HUES48 (cell line): ENCODE measurements around the gene NFATC4.

Experiments used
- H3K27ac ChIP-seq: one replicate; pipeline ENCODE4 v1.7.0; 2013; ENCODE audit warnings: low read depth, low read length, inconsistent platforms
- H3K27me3 ChIP-seq: 2 replicates; pipeline ENCODE4 v1.6.1; 2013; ENCODE audit warnings: mild to moderate bottlenecking, low read length; ENCODE audit not compliant: control insufficient read depth, insufficient read depth
- H3K36me3 ChIP-seq: 2 replicates; pipeline ENCODE4 v1.6.1; 2013; ENCODE audit warnings: low read length; ENCODE audit not compliant: control insufficient read depth, insufficient read depth
- H3K4me1 ChIP-seq: 2 replicates; pipeline ENCODE4 v1.6.1; 2013; ENCODE audit warnings: mild to moderate bottlenecking, low read length; ENCODE audit not compliant: control insufficient read depth, insufficient read depth
- H3K4me3 ChIP-seq: 2 replicates; pipeline ENCODE4 v1.5.1; 2013; ENCODE audit warnings: mild to moderate bottlenecking, low read depth, low read length
- H3K9ac ChIP-seq: 2 replicates; pipeline ENCODE4 v1.6.1; 2013; ENCODE audit warnings: mild to moderate bottlenecking, low read depth, low read length, moderate library complexity
- H3K9me3 ChIP-seq: 2 replicates; pipeline ENCODE4 v1.6.1; 2013; ENCODE audit warnings: low read length; ENCODE audit not compliant: control insufficient read depth, insufficient read depth

NFATC4 gene

DNA sequence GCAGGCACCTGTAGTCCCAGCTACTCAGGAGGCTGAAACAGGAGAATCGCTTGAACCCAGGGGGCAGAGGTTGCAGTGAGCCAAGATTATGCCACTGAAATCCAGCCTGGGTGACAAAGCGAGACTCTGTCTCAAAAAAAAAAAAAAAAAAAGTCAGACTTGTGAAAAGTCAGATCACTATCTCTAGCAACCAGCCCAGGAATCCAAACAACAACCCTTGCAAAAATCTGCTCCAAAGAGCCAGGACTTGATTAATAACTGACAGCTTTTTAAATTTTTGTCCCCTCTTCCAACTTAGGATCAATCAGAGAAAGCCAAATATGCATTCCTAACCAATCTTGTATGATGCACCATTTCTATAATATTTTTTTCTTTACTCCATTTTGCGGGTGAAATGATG is 7.7 kb upstream of the NFATC4 start:
- Histone ChIP-seq H3K36me3 (no peaks in the 10 kb centered on the region), H3K27ac (no peak overlapping the region), H3K9ac (no peak overlapping the region), H3K4me1 (no peaks in the 10 kb centered on the region), H3K4me3 (no peak overlapping the region), H3K27me3 (peaks cover 16% of the 10 kb centered on the region), H3K9me3 (no peaks in the 10 kb centered on the region)

DNA sequence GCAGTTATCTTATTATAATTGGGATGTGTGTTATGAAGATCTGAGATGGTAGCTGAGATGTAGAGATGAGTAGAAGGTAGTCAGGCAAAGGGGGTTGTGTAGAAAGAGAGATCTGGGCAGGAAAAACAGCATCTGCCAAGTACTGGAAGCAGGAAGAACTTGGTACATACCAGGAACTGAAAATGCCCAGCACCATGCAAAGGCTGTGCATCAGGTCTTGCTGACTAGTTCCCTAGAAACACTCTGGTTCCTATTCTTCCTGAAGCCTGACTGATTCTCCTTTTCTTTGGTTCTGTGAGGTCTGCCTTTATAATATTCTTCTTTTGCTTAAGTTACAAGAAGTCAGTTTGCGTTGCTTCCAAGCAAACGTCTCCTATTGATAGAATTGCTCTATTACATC is 6.7 kb upstream of the NFATC4 start:
- no peaks in the 10 kb centered on the region for H3K4me1 ChIP-seq
- no peak overlapping the region for H3K27ac ChIP-seq
- no peaks in the 10 kb centered on the region for H3K36me3 ChIP-seq
- peaks cover 16% of the 10 kb centered on the region for H3K27me3 ChIP-seq
- H3K9me3 ChIP-seq, result no peaks in the 10 kb centered on the region
- H3K9ac ChIP-seq, result no peak overlapping the region
- H3K4me3 ChIP-seq, result no peak overlapping the region

DNA sequence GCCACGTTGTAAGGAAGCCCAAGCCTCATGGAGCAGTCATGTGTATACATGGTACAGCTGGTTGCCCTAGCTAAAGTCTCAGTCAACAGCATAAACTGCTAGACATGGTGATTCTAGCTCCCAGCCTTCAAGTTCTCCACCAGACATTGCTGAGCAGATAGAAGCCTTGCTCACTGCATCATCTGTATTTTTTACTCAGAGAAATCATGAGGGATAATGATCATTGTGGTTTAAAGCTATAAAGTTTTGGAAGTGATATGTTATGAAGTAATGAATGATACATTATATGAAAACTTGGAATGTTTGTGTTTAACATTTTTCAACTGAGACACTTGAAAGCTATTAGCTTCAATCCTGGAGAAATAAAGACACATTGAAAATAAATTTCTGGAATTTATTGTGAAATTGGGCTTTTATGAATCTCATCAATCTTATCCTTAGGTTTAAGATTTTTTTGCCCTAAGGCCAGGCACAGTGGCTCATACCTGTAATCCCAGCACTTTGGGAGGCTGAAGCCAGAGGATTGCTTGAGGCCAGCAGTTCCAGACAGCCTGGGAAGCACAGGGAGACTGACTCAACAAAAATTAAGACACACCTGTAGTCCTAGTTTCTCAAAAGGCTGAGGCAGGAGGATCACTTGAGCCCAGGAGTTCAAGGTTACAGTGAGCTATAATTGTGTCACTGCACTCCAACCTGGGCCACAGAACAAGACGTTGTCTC is 5.6 kb upstream of the NFATC4 start:
- Histone ChIP-seq H3K27me3 (peaks cover 16% of the 10 kb centered on the region), H3K4me3 (no peak overlapping the region), H3K9me3 (no peaks in the 10 kb centered on the region), H3K9ac (no peak overlapping the region), H3K27ac (no peak overlapping the region), H3K36me3 (no peaks in the 10 kb centered on the region), H3K4me1 (no peaks in the 10 kb centered on the region)

DNA sequence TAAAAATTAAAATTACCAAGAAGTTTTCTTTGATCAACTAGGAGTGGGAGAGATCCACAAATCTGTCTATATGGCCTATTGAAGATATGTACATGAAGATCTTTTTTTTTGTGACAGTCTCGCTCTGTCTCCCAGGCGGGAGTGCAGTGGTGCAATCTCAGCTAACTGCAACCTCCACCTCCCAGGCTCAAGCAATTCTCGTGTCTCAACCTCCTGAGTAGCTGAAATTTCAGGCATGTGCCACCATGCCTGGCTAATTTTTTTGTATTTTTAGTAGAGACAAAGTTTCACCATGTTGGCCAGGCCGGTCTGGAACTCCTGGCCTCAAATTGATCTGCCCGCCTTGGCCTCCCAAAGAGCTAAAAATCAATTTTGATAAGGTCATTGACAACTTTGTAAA is 4.6 kb upstream of the NFATC4 start:
- no peaks in the 10 kb centered on the region for H3K9me3 ChIP-seq
- no peak overlapping the region for H3K9ac ChIP-seq
- H3K4me1 ChIP-seq, result no peaks in the 10 kb centered on the region
- no peaks in the 10 kb centered on the region for H3K36me3 ChIP-seq
- no peak overlapping the region for H3K4me3 ChIP-seq
- no peak overlapping the region for H3K27ac ChIP-seq
- peaks cover 16% of the 10 kb centered on the region for H3K27me3 ChIP-seq

DNA sequence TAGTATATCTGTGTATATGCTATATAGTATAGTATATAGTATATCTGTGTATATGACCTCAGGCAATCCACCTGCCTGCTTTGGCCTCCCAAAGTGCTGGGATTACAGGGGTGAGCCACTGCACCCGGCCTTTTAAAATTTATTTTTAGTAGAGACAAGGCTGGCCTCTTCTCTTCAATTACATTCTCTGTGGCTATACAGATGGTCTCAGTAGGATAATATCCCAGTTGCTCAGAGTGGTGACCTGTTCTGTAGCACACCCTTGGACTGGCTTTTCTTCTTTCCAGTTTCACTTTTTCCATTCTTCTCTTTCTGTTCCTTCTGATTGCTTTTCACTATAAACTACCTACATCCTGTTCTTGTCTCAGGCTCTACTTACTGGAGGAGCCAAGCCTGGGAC is 3.1 kb upstream of the NFATC4 start:
- H3K27me3 ChIP-seq, result peaks cover 16% of the 10 kb centered on the region
- no peak overlapping the region for H3K4me3 ChIP-seq
- no peaks in the 10 kb centered on the region for H3K4me1 ChIP-seq
- no peak overlapping the region for H3K27ac ChIP-seq
- H3K36me3 ChIP-seq, result no peaks in the 10 kb centered on the region
- no peaks in the 10 kb centered on the region for H3K9me3 ChIP-seq
- H3K9ac ChIP-seq, result no peak overlapping the region

DNA sequence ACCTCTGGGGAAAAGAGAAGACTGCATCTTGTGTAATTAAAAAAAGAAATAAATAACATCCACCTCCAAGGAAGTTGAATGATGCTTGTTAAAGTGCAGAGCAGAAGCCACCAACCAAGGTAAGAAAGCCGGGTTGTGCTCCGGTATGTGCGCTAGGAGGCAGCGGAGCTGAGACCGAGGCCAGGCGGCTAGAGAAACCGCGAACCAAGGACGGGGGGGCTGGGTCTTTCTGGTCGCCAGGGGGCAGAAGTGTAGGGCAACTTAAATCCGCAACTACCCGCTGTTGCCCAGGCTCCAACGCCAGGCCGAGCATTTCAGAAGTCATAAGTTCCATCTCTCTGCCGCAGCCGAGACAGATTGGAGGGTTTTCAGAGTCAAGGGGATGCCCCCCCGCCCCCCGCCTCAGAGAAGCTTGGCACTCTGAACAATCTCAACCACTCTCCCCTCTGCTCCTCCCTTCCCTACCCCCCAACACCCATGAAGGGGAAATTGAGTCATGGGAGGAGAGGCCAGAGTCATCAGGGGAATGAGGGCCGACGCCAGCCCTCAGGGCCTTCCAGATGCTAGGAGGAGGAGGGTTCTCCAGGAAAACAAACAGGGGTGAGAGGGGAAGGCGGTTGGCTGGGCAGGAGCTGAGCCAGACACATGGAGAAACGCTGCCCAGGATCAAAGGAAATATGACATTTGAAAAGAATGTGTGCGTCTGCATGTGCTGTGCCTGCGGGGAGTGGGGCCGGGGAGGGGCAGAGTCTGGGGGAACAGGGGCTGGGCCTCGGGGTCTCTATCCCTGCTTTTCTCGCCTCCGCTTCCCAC is 2.2 kb upstream of the NFATC4 start:
- H3K4me3 ChIP-seq, result peak overlapping the region; percentile 74
- no peaks in the 10 kb centered on the region for H3K4me1 ChIP-seq
- H3K27me3 ChIP-seq, result peaks cover 16% of the 10 kb centered on the region
- H3K9ac ChIP-seq, result no peak overlapping the region
- H3K9me3 ChIP-seq, result no peaks in the 10 kb centered on the region
- H3K36me3 ChIP-seq, result no peaks in the 10 kb centered on the region
- peak overlapping the region; percentile 73 for H3K27ac ChIP-seq

DNA sequence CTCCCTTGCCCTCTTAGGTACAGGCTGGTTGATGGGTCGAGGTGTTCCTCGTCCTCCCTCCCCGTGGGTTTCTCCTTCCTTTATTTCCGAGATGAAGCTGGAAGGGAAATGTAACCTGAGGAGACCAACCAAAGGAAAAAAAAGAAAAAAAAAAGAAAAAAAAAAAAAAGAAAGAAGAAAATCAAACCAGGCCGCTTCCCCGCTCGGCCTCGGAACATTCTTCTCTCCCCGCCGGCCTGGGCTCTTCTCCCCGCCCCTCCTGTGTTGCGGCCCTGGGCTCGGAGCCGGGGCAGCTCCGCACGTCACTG is 1.6 kb upstream of the NFATC4 start:
- Histone ChIP-seq H3K4me1 (no peaks in the 10 kb centered on the region), H3K9ac (no peak overlapping the region), H3K9me3 (no peaks in the 10 kb centered on the region), H3K4me3 (peak overlapping the region; percentile 74), H3K27me3 (peaks cover 14% of the 10 kb centered on the region), H3K27ac (peak overlapping the region; percentile 73), H3K36me3 (no peaks in the 10 kb centered on the region)

DNA sequence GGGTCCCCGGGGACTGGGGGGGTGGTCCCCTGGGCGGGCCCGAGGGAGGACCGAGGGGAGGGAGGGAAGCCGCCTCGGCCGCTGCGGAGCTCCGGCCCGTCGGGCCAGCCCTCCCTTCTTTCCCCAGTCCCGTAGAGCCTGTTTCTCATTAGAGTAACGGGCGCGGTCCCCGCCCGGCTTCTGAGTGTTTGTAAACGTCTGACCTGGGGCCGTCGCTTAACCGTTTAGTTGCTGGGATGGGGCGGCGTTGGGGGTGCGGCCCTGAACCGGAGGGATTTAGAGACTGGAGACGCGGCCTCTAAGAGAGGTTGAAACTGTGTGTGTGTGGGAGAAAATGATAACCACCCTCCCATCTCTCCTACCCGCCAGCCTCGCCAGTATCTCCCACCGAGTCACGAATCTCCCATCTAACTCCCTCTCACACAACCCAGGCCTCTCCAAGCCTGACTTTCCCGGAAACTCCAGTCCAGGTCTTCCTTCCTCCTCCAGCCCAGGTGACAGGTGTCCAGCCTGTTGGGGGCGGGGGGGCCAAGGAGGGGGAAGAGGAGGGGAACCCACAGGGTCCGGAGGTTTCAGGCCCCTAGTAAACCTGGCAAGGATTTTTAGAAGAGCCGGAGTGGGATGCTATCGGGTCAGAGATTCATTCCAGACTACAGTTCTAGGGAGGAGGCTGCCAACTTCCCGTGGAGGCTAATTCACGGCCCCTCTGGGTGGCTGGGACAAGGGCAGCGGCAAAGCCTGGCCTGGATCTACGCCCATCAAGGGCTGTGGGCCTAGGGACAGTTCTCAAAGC is 1.1 kb upstream of the NFATC4 start:
- H3K27me3 ChIP-seq, result peaks cover 9% of the 10 kb centered on the region
- no peaks in the 10 kb centered on the region for H3K4me1 ChIP-seq
- H3K9ac ChIP-seq, result peak overlapping the region; percentile 48
- peak overlapping the region; percentile 73 for H3K27ac ChIP-seq
- H3K4me3 ChIP-seq, result peak overlapping the region; percentile 74
- H3K9me3 ChIP-seq, result no peaks in the 10 kb centered on the region
- H3K36me3 ChIP-seq, result no peaks in the 10 kb centered on the region

DNA sequence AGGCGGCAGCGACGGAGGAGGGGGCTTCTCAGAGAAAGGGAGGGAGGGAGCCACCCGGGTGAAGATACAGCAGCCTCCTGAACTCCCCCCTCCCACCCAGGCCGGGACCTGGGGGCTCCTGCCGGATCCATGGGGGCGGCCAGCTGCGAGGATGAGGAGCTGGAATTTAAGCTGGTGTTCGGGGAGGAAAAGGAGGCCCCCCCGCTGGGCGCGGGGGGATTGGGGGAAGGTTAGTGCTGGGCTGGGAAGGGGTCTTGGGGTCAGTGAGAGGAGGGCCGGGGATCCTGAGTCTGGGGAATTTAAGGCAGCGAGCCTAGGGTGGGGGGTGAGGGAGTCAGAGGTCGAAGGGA is 203 bp downstream of the NFATC4 start:
- H3K4me3 ChIP-seq, result peak overlapping the region; percentile 83
- peak overlapping the region; percentile 7; the same call in 1 of the 2 replicates for H3K9ac ChIP-seq
- H3K27ac ChIP-seq, result peak overlapping the region; percentile 84
- no peaks in the 10 kb centered on the region for H3K4me1 ChIP-seq
- peaks cover 4% of the 10 kb centered on the region; the same call in 1 of the 2 replicates for H3K36me3 ChIP-seq
- 0 out of 2 replicates have a peak, but pooled peaks cover 4% of the 10 kb centered on the region for H3K27me3 ChIP-seq
- H3K9me3 ChIP-seq, result no peaks in the 10 kb centered on the region

DNA sequence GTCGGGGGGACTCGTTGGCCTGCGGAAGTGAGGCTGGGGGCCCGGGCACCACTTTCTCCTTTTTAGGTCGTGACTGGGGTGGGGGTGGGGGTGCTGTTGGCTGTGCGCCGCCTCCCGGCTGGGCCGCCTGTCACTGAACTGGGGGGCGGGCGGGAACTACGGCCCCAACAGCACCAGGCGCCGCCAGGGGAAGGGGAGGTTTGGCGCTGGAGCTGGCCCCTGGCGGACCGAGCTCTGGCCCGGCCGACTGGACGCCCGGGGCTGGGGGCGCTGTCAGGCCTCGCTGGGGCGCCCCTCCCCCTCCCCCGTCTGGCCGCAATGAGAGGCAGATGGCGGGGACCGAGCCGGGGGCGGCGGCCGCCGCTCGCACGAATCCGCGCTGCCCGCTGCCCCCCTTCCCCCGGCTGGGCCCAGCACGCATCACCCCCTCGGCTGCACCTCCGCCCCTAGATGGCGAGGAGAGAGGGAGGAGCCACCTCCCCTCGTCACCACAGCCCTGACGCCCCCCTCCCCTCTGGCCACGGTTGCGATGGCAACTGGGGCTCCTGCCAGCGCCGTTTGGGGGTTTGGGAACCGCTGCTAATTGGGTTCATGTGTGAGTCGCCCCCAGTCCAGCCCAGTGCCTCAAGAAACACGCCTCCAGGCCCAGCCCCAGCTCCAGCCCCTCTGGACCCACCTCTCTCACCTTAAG is 723 bp downstream of the NFATC4 start:
- Histone ChIP-seq H3K9me3 (no peaks in the 10 kb centered on the region), H3K27ac (peak overlapping the region; percentile 84), H3K36me3 (peaks cover 9% of the 10 kb centered on the region; the same call in 1 of the 2 replicates), H3K4me3 (peak overlapping the region; percentile 83), H3K4me1 (no peaks in the 10 kb centered on the region), H3K27me3 (0 out of 2 replicates have a peak, but pooled peaks cover 4% of the 10 kb centered on the region), H3K9ac (0 out of 2 replicates have a peak overlapping the region, but pooled peaks have one; percentile 7)
